Measurements from ENCODE around the gene COL9A1.

DNA sequence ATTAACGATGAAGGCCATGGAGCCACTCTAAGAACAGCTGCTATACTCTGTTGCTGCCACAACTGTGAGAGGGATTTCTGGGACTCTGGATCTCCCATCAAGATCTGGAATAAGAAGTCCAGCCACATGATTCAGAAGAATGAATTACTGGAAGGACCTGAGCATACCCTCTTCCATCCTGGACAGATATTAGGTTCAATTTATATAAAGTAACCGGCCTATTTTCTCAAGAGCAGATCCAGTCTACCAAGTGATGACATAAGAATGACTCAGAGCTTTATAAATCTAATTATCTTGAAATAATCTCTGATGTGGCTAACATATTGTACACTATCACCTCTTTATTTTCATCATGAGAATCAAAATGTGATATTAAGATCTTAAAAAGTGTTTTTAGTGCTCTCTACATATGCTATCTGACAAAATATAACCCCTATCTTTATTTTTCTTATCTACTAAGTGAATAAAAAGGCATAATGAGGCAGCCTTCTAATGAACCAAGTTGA lies 45.1 kb downstream of the COL9A1 start:
- TF ChIP-seq, protein P1, sequence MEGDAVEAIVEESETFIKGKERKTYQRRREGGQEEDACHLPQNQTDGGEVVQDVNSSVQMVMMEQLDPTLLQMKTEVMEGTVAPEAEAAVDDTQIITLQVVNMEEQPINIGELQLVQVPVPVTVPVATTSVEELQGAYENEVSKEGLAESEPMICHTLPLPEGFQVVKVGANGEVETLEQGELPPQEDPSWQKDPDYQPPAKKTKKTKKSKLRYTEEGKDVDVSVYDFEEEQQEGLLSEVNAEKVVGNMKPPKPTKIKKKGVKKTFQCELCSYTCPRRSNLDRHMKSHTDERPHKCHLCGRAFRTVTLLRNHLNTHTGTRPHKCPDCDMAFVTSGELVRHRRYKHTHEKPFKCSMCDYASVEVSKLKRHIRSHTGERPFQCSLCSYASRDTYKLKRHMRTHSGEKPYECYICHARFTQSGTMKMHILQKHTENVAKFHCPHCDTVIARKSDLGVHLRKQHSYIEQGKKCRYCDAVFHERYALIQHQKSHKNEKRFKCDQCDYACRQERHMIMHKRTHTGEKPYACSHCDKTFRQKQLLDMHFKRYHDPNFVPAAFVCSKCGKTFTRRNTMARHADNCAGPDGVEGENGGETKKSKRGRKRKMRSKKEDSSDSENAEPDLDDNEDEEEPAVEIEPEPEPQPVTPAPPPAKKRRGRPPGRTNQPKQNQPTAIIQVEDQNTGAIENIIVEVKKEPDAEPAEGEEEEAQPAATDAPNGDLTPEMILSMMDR (IDR thresholded peaks at IDR 0.05): no peak
- no peak for TF ChIP-seq POLR2A (IDR thresholded peaks at IDR 0.05)

All from prostate gland (tissue), 2 donors.